Measurements from ENCODE around the gene PCDHGA6. TPM values are rescaled to one million over a fixed set of nuclear protein-coding genes. Genes with fewer than 3 reads are reported as not detected.
"Not testable (repeated sequence)": the region's sequence is repeated elsewhere in the genome, so short reads cannot be mapped to it uniquely, and the experiment has no call there.

PCDHGA6 gene
- total RNA-seq, 2 experiments from 2014 or later: 0.11 TPM; not detected in 1

- peak within 1 kb of the TSS; percentile 41 for H3K27ac Mint-ChIP-seq
- DNase-seq: peak in 6 of 14 experiments; percentile 17 to 67 (median 48)
Measured at GRCh38 chr5:141417494-141418172, 43.9 kb downstream of the PCDHGA6 start, which contains the start of gene PCDHGB7. PCDHGB7 (plus strand) TSS chr5:141417677; CDS start chr5:141417860, 183 bp downstream.

GRCh38 chr5:141419074-141419880, 45.6 kb downstream of the PCDHGA6 start:
- H3K27me3 Mint-ChIP-seq: peaks cover 89% of the 10 kb centered on the region
- no peak overlapping the region for H3K27ac ChIP-seq (ENCODE audit: low read depth in 1 of 2, low read length in 2 of 2)
- H3K4me3 Mint-ChIP-seq: no peak overlapping the region
- H3K4me1 Mint-ChIP-seq (ENCODE audit: low read depth): peaks cover 10% of the 10 kb centered on the region
- POLR2A ChIA-PET: no interaction called here
- peaks cover 54% of the 10 kb centered on the region for H3K36me3 Mint-ChIP-seq (ENCODE audit: low read depth)
- peaks cover 11% of the 10 kb centered on the region for H3K4me1 ChIP-seq (ENCODE audit: insufficient read depth, low read length)
- CTCF ChIA-PET: interaction anchor here (2.4 kb wide), 1 partner anchor 145 kb away, joined by 7 read pairs; no protein-coding TSS in a partner anchor
- no peak for TF ChIP-seq CTCF (IDR thresholded peaks at IDR 0.05)
- peaks cover 60 to 90% of the 10 kb centered on the region in 2 experiments for H3K27me3 ChIP-seq (ENCODE audit: control insufficient read depth in 1 of 2, insufficient read depth in 2 of 2, low read length in 2 of 2)
- H3K27ac Mint-ChIP-seq: peak overlapping the region; percentile 41
- H3K9me3 ChIP-seq (ENCODE audit: control insufficient read depth in 1 of 2, insufficient read depth in 1 of 2, low read length in 2 of 2): peaks cover 53 to 61% of the 10 kb centered on the region in 2 experiments
- peaks cover 31% of the 10 kb centered on the region for H3K9me3 Mint-ChIP-seq
- no peak for ATAC-seq (ENCODE audit: poor library complexity)
- DNase-seq: no peak
- intact Hi-C loops (cut with DNase I, micrococcal nuclease): loop anchor here in 1 of 2 experiments (5.0 to 10.0 kb wide), 3 partner anchors 37 to 94 kb away; partner anchors contain the start of genes PCDHGA5, PCDHGA7 and TAF7
- H3K4me3 ChIP-seq (ENCODE audit: low read length): no peak overlapping the region
- H3K36me3 ChIP-seq (ENCODE audit: insufficient read depth, low read length): no peaks in the 10 kb centered on the region

More at GRCh38 chr5:141417494-141418172, 43.9 kb downstream of the PCDHGA6 start, which contains the start of gene PCDHGB7:
- Mint-ChIP-seq H3K27me3 (peaks cover 91% of the 10 kb centered on the region), H3K4me1 (ENCODE audit: low read depth) (peaks cover 27% of the 10 kb centered on the region), H3K9me3 (peaks cover 26% of the 10 kb centered on the region), H3K36me3 (ENCODE audit: low read depth) (peaks cover 64% of the 10 kb centered on the region), H3K4me3 (peak within 1 kb of the TSS; percentile 48)
- peaks cover 22% of the 10 kb centered on the region for H3K4me1 ChIP-seq (ENCODE audit: insufficient read depth, low read length)
- H3K36me3 ChIP-seq (ENCODE audit: insufficient read depth, low read length); H3K27ac ChIP-seq (ENCODE audit: low read depth in 1 of 2, low read length in 2 of 2); POLR2A ChIA-PET: not testable (repeated sequence)
- peaks cover 69 to 95% of the 10 kb centered on the region in 2 experiments for H3K27me3 ChIP-seq (ENCODE audit: control insufficient read depth in 1 of 2, insufficient read depth in 2 of 2, low read length in 2 of 2)
- TF ChIP-seq CTCF (IDR thresholded peaks at IDR 0.05): peak; percentile 12
- H3K4me3 ChIP-seq (ENCODE audit: low read length): peak within 1 kb of the TSS; percentile 21
- intact Hi-C loops (cut with DNase I, micrococcal nuclease): loop anchor here in 1 of 2 experiments (5.0 to 10.0 kb wide), 3 partner anchors 35 to 93 kb away; partner anchors contain the start of genes PCDHGA5, PCDHGA7 and TAF7
- CTCF ChIA-PET: interaction anchor here (0.8 to 1.9 kb wide), 4 partner anchors 10 to 140 kb away, joined by 3 to 5 read pairs (median 4); partner anchors contain the start of gene PCDHGB6
- ATAC-seq (ENCODE audit: poor library complexity): peak; percentile 44
- peaks cover 52 to 65% of the 10 kb centered on the region in 2 experiments for H3K9me3 ChIP-seq (ENCODE audit: control insufficient read depth in 1 of 2, insufficient read depth in 1 of 2, low read length in 2 of 2)

- peaks cover 57 to 92% of the 10 kb centered on the region in 2 experiments for H3K27me3 ChIP-seq (ENCODE audit: control insufficient read depth in 1 of 2, insufficient read depth in 2 of 2, low read length in 2 of 2)
- ATAC-seq (ENCODE audit: poor library complexity): no peak
- H3K27ac Mint-ChIP-seq: no peak within 1 kb of the TSS
- H3K4me3 Mint-ChIP-seq: peak within 1 kb of the TSS; percentile 79
- peak within 1 kb of the TSS; percentile 11 for H3K4me3 ChIP-seq (ENCODE audit: low read length)
- peaks cover 89% of the 10 kb centered on the region for H3K27me3 Mint-ChIP-seq
- H3K4me1 Mint-ChIP-seq (ENCODE audit: low read depth): peaks cover 6% of the 10 kb centered on the region
- peak in 4 of 14 experiments; percentile 44 to 59 (median 48) for DNase-seq
- peaks cover 27% of the 10 kb centered on the region for H3K9me3 Mint-ChIP-seq
- no peak for TF ChIP-seq CTCF (IDR thresholded peaks at IDR 0.05)
- peaks cover 11% of the 10 kb centered on the region for H3K4me1 ChIP-seq (ENCODE audit: insufficient read depth, low read length)
- CTCF ChIA-PET: interaction anchor here (0.6 to 2.4 kb wide), 7 partner anchors 9 to 143 kb away, joined by 3 to 9 read pairs (median 5); partner anchors contain the start of genes PCDHGA10, PCDHGA5 and PCDHGB6
- POLR2A ChIA-PET: interaction anchor here (0.9 kb wide), 1 partner anchor 92 kb away, joined by 3 read pairs; no protein-coding TSS in a partner anchor
- intact Hi-C loops (cut with DNase I, micrococcal nuclease): no loop called here
- no peak within 1 kb of the TSS for H3K27ac ChIP-seq (ENCODE audit: low read depth in 1 of 2, low read length in 2 of 2)
- peaks cover 51 to 59% of the 10 kb centered on the region in 2 experiments for H3K9me3 ChIP-seq (ENCODE audit: control insufficient read depth in 1 of 2, insufficient read depth in 1 of 2, low read length in 2 of 2)
- H3K36me3 Mint-ChIP-seq (ENCODE audit: low read depth): peaks cover 48% of the 10 kb centered on the region
- no peaks in the 10 kb centered on the region for H3K36me3 ChIP-seq (ENCODE audit: insufficient read depth, low read length)
Measured at GRCh38 chr5:141420855-141421488, 47.3 kb downstream of the PCDHGA6 start, which contains the start of gene PCDHGA11. PCDHGA11 (plus strand) TSS chr5:141421051; CDS start chr5:141421228, 177 bp downstream.
